GM20000 (cell line): ENCODE data around the gene PRPF8.
A peak's percentile ranks its signal among the peaks of the same experiment; 100 is the strongest.

Experiments
- DNase-seq: peaks from one replicate; pipeline ENCODE4 v3.0.0; 2012; ENCODE audit warnings: low spot score
- CTCF ChIP-seq: IDR thresholded peaks from 2 replicates; pipeline ENCODE4 v1.5.1; 2012; ENCODE audit warnings: mild to moderate bottlenecking, control low read depth; ENCODE audit errors: extremely low read depth, missing control alignments

PRPF8 gene

GRCh38 chr17:1648963-1649843, 35.5 kb downstream of the PRPF8 start:
- DNase-seq = peak; percentile 99
- peak; percentile 100 for TF ChIP-seq CTCF

- peak; percentile 40 for DNase-seq
- no peak for TF ChIP-seq CTCF
These were observed 36.3 kb downstream of the PRPF8 start for GRCh38 chr17:1648173-1648962.

DNA sequence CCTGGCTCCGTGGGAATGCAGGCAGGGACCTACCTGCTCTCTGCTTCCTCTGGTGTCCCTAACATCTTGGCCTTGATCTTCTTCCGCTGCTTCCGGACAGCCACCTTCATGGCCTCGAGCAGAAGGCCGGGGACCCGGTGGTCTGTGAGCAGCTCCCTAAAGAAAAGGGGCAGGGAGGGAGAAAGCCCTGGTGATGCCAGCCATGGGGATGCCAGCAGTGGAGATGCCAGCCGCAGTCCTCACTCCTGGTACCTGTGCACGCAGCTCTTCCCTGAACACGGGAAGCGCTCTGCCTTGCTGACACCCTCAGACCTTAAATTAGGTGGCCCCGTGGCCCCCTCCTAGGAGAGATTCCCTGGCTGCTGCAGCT, 36.9 kb downstream of the PRPF8 start:
- no peak for DNase-seq
- TF ChIP-seq CTCF = no peak

GRCh38 chr17:1646199-1646875, 38.3 kb downstream of the PRPF8 start:
- no peak for TF ChIP-seq CTCF
- no peak for DNase-seq

DNA sequence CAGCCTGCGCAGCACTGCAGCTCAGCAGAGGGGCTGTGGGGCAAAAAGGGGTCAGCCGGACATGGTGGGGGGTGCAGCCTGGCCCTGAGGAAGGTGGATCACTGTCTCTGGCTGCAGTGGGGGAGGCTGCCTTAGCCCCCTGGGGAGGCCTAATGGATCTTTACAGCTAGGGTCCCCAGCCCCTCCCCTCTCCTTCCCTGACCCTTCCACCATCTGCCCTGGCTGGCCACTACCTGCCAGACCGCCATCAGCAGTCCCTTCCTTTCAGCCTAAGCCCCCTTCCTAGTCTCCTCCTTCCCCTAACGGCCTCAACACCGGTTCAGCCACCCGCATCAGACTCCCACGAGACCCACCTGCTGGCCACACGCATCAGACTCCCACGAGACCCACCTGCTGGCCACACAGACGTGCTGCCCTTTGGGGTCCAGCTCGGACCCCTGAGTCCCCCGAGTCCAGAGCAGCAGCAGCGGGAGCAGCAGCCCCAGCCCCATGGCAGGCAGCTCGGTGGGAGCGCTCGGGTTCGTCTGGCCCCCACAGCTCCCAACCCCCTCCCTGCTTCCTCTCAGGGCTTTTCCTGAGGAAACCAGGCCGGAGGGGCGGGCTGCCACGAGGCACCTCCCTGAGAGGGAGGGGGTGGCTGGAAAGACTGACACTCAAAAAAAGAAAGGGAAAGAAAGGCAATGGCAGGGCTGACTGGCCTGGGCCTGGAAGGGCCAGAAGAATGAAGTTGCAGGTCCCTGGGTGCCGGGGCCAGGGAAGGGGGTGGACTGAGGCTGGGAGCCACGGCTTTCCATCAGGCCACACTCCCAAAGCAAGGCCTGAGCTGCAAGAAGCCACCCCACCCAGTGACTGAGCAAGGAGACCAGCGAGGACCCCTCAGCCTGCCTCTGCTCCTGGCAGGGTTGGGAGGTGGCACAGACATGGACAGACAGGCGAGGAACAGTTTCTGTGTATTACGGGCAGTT, 39.2 kb downstream of the PRPF8 start, which contains the start of gene SCARF1:
TSS of gene SCARF1 (minus strand) at position 526 of the 965 bp plus-strand sequence. CDS start at position 491, 35 bp downstream.
- DNase-seq = no peak
- TF ChIP-seq CTCF = no peak

DNA sequence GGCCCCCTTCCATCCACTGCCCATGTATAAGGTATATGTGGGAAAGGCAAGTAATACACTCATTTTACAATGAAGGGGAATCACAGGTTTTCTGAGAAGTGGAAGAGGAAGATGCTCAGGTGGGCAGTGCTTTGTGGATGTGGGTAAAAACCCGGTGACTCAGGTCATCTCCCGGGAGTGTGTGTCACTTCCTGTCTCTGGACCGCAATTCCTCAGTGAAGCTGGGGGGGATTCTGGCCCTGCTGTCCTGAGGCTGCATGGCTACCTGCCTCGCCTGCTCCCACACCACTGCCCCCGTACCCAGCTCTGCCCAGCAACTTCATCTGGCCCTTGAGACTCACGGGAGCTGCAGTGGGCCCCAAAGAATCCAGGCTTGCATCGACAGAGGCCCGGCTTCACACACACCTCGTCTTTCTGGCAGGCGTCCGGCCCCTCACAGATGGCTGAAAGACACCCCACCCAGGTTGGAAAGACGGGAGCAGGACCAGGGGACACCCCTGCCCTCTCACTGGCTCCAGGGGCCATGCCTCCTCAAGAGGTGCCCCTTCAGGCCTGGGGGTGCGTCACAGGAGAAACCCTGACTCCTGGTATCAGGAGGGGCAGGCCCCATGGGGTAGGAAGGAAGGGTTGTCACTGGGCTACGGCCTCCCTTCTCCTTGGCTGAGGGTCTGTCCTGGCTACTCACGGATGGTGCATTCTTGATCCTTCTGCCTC, 40.0 kb downstream of the PRPF8 start:
- DNase-seq = peak; percentile 83
- no peak for TF ChIP-seq CTCF
